OCI-LY3 (cell line): ENCODE measurements around the gene CAV2.

Source experiments
- EZH2phosphoT487 ChIP-seq: fragments of 200-600 bp; shearing (Covaris generic); IDR thresholded peaks from 2 replicates; pipeline ENCODE4 v1.6.1; 2018; ENCODE audit warnings: antibody characterized with exemption, mixed run types, low read depth
- TF ChIP-seq, protein P1 (sequence below): fragments of 200-600, 300-600 bp; sonication (generic); IDR thresholded peaks from 2 replicates; pipeline ENCODE4 v1.5.1; 2014; ENCODE audit warnings: antibody characterized with exemption, low read length, low read depth

DNA sequence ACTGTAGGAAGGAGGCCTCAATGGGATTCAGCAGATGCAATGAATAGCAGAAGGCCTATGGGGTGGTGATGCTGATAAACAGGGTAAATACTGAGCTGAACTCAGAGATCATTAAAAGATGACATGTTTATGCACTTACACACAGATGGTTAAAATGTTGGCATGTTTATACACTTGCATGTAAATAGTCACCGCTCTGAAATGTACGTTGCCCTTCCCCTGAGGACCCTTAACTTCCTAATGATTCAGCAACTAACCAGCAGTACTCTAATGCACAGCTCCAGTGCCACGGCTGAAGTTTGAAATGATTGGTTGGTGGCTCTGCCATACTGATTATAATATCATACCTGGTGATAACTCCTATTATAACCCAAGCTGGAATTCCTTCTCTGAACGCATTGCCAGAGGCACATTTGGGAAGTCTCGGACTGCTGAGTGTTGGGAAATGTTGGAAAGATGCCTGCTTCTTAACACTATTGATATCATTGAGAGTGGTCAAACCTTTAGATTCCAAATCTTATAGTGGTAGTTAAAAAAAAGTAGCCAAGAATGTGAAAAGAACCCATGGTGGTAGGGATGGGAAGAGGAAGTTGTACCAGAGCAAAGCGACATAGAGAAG lies 21.6 kb downstream of the CAV2 start:
- TF ChIP-seq, protein P1, sequence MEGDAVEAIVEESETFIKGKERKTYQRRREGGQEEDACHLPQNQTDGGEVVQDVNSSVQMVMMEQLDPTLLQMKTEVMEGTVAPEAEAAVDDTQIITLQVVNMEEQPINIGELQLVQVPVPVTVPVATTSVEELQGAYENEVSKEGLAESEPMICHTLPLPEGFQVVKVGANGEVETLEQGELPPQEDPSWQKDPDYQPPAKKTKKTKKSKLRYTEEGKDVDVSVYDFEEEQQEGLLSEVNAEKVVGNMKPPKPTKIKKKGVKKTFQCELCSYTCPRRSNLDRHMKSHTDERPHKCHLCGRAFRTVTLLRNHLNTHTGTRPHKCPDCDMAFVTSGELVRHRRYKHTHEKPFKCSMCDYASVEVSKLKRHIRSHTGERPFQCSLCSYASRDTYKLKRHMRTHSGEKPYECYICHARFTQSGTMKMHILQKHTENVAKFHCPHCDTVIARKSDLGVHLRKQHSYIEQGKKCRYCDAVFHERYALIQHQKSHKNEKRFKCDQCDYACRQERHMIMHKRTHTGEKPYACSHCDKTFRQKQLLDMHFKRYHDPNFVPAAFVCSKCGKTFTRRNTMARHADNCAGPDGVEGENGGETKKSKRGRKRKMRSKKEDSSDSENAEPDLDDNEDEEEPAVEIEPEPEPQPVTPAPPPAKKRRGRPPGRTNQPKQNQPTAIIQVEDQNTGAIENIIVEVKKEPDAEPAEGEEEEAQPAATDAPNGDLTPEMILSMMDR, result no peak
- no peak for TF ChIP-seq EZH2phosphoT487
